HepG2 (cell line): Measurements from ENCODE around the gene P3H4. TPM values are rescaled to one million over a fixed set of nuclear protein-coding genes. Genes with fewer than 3 reads are reported as not detected.

Source experiments
- ARID2 ChIP-seq: sonication (generic); formaldehyde crosslinking; IDR thresholded peaks from 2 replicates; pipeline ENCODE4 v1.8.1; 2022; ENCODE audit warnings: mild to moderate bottlenecking, missing genetic modification reagents, borderline replicate concordance
- EZH2 ChIP-seq: conservative IDR thresholded peaks from 2 replicates; pipeline ENCODE4 v1.6.1; 2012; ENCODE audit warnings: mild to moderate bottlenecking, low read depth, low read length, moderate library complexity
- GMEB1 ChIP-seq: sonication (generic); formaldehyde crosslinking; IDR thresholded peaks from 2 replicates; pipeline ENCODE4 v1.5.1; 2020; ENCODE audit warnings: missing genetic modification reagents, mild to moderate bottlenecking, borderline replicate concordance
- HNRNPH1 ChIP-seq: fragments of 200-400 bp; formaldehyde crosslinking; optimal IDR thresholded peaks from 2 replicates; pipeline ENCODE3; 2017; ENCODE audit warnings: mild to moderate bottlenecking, low read depth, low read length
- ISX ChIP-seq: sonication (generic); formaldehyde crosslinking; conservative IDR thresholded peaks from 2 replicates; pipeline ENCODE4 v1.5.0; 2020; ENCODE audit warnings: missing genetic modification reagents
- KLF13 ChIP-seq: sonication (generic); formaldehyde crosslinking; IDR thresholded peaks from 2 replicates; pipeline ENCODE4 v1.4.0; 2020; ENCODE audit warnings: mild to moderate bottlenecking, missing genetic modification reagents
- POLR2A ChIP-seq, 2 experiments: IDR thresholded peaks; 2 replicates each; pipeline ENCODE4 v1.6.1; 2011; ENCODE audit warnings: low read depth in 2 of 2, low read length in 2 of 2, mild to moderate bottlenecking in 1 of 2, moderate library complexity in 1 of 2; ENCODE audit not compliant: insufficient read depth in 1 of 2
- PRPF4 ChIP-seq: fragments of 200-400 bp; formaldehyde crosslinking; IDR thresholded peaks from 2 replicates; pipeline ENCODE4 v1.6.1; 2016; ENCODE audit warnings: low read length, low read depth; ENCODE audit not compliant: poor library complexity, severe bottlenecking
- SNAPC2 ChIP-seq: sonication (generic); formaldehyde crosslinking; IDR thresholded peaks from 2 replicates; pipeline ENCODE4 v1.8.1; 2022; ENCODE audit warnings: mild to moderate bottlenecking, missing genetic modification reagents
- SP5 ChIP-seq: IDR thresholded peaks from 2 replicates; pipeline ENCODE4 v1.6.1; 2016; ENCODE audit warnings: low read depth, borderline replicate concordance
- U2AF1 ChIP-seq: fragments of 200-400 bp; formaldehyde crosslinking; optimal IDR thresholded peaks from 2 replicates; pipeline ENCODE3; 2017; ENCODE audit warnings: mild to moderate bottlenecking, low read depth, low read length
- ZBTB38 ChIP-seq: sonication (generic); formaldehyde crosslinking; IDR thresholded peaks from 2 replicates; pipeline ENCODE4 v1.5.1; 2020; ENCODE audit warnings: mild to moderate bottlenecking, missing genetic modification reagents
- ZNF18 ChIP-seq: sonication (generic); formaldehyde crosslinking; IDR thresholded peaks from 2 replicates; pipeline ENCODE4 v1.8.0; 2022; ENCODE audit warnings: mild to moderate bottlenecking, missing genetic modification reagents; ENCODE audit not compliant: insufficient replicate concordance
- ZNF263 ChIP-seq: sonication (generic); formaldehyde crosslinking; IDR thresholded peaks from 2 replicates; pipeline ENCODE4 v1.4.0; 2020; ENCODE audit warnings: missing genetic modification reagents
- polyA plus RNA-seq, 8 experiments: library from polyadenylated mRNA; depleted of rRNA in 3 of 8; stranded (reverse) in 7 of 8; unstranded in 1 of 8; fragments of >200 nt; fragmentation: Illumina TruSeq in 4 of 8; extraction: Trizol in 4 of 8; gene quantifications; 2 replicates each; pipeline versions ENCODE4 v1.2.1 to v1.2.3, GENCODE V29; 2011 to 2016; ENCODE audit warnings: low read depth in 4 of 8, missing spikeins in 1 of 8, mixed read lengths in 1 of 8; ENCODE audit not compliant: insufficient read depth in 1 of 8
- total RNA-seq, 5 experiments: library from RNA; depleted of rRNA; stranded (reverse); fragments of >200 nt; fragmentation: Illumina TruSeq; extraction: Trizol; gene quantifications; 2 replicates each; pipeline ENCODE4 v1.2.3, GENCODE V29; 2016; ENCODE audit warnings: low read depth in 1 of 5
- TF ChIP-seq, protein P1 (sequence below): sonication (generic); formaldehyde crosslinking; IDR thresholded peaks from 2 replicates; pipeline ENCODE4 v1.4.0; 2020; ENCODE audit warnings: mild to moderate bottlenecking, missing genetic modification reagents
- TF ChIP-seq, protein P2 (sequence below): sonication (generic); formaldehyde crosslinking; IDR thresholded peaks from 2 replicates; pipeline ENCODE4 v1.8.0; 2022; ENCODE audit warnings: mild to moderate bottlenecking, missing genetic modification reagents
- TF ChIP-seq, protein P3 (sequence below): IDR thresholded peaks from 2 replicates; pipeline ENCODE4 v1.6.1; 2016; ENCODE audit warnings: missing biosample characterization, missing genetic modification reagents, low read depth
- TF ChIP-seq, protein P4 (sequence below): sonication (generic); formaldehyde crosslinking; IDR thresholded peaks from 2 replicates; pipeline ENCODE4 v1.4.0; 2020; ENCODE audit warnings: mild to moderate bottlenecking, low read depth, missing genetic modification reagents
- TF ChIP-seq, protein P5 (sequence below): sonication (generic); formaldehyde crosslinking; IDR thresholded peaks from 2 replicates; pipeline ENCODE4 v1.5.0; 2020; ENCODE audit warnings: missing genetic modification reagents

Gene P3H4
- total and polyA plus RNA-seq, 2 of the 13 experiments (the other 11 are each of a cell fraction or from before 2014, with no cell fraction given): 37.1 to 50.6 TPM

- TF ChIP-seq ZNF263 (CRISPR knock-in tag): 0 out of 2 replicates have a peak, but pooled peaks have one; percentile 17
- TF ChIP-seq, protein P1, sequence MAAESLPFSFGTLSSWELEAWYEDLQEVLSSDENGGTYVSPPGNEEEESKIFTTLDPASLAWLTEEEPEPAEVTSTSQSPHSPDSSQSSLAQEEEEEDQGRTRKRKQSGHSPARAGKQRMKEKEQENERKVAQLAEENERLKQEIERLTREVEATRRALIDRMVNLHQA (CRISPR knock-in tag): no peak
- no peak for TF ChIP-seq ARID2 (CRISPR knock-in tag)
- TF ChIP-seq, protein P2, sequence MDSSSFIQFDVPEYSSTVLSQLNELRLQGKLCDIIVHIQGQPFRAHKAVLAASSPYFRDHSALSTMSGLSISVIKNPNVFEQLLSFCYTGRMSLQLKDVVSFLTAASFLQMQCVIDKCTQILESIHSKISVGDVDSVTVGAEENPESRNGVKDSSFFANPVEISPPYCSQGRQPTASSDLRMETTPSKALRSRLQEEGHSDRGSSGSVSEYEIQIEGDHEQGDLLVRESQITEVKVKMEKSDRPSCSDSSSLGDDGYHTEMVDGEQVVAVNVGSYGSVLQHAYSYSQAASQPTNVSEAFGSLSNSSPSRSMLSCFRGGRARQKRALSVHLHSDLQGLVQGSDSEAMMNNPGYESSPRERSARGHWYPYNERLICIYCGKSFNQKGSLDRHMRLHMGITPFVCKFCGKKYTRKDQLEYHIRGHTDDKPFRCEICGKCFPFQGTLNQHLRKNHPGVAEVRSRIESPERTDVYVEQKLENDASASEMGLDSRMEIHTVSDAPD (CRISPR knock-in tag): no peak
- TF ChIP-seq HNRNPH1: no peak
- TF ChIP-seq KLF13 (CRISPR knock-in tag): 0 out of 2 replicates have a peak, but pooled peaks have one; percentile 39
- TF ChIP-seq ZNF18 (CRISPR knock-in tag): no peak
- TF ChIP-seq, protein P3, sequence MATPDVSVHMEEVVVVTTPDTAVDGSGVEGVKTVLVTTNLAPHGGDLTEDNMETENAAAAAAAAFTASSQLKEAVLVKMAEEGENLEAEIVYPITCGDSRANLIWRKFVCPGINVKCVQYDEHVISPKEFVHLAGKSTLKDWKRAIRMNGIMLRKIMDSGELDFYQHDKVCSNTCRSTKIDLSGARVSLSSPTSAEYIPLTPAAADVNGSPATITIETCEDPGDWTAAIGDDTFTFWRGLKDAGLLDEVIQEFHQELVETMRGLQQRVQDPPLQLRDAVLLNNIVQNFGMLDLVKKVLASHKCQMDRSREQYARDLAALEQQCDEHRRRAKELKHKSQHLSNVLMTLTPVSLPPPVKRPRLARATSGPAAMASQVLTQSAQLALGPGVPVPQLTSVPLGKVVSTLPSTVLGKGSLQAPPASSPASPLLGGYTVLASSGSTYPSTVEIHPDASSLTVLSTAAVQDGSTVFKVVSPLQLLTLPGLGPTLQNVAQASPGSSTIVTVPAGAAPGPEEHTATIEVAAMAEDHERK: no peak
- no peak for TF ChIP-seq ISX
- TF ChIP-seq PRPF4: no peak
- no peak; a peak in 1 of 4 replicates for TF ChIP-seq POLR2A (IDR thresholded peaks at IDR 0.05; ENCODE audit: insufficient read depth in 1 of 2, low read depth in 2 of 2, low read length in 2 of 2)
- no peak for TF ChIP-seq SNAPC2 (CRISPR knock-in tag)
- TF ChIP-seq ZBTB38 (CRISPR knock-in tag): no peak; the same call in none of the 2 replicates
- peak; percentile 71 for TF ChIP-seq SP5 (CRISPR knock-in tag)
- peak; percentile 7 for TF ChIP-seq U2AF1
- TF ChIP-seq, protein P4, sequence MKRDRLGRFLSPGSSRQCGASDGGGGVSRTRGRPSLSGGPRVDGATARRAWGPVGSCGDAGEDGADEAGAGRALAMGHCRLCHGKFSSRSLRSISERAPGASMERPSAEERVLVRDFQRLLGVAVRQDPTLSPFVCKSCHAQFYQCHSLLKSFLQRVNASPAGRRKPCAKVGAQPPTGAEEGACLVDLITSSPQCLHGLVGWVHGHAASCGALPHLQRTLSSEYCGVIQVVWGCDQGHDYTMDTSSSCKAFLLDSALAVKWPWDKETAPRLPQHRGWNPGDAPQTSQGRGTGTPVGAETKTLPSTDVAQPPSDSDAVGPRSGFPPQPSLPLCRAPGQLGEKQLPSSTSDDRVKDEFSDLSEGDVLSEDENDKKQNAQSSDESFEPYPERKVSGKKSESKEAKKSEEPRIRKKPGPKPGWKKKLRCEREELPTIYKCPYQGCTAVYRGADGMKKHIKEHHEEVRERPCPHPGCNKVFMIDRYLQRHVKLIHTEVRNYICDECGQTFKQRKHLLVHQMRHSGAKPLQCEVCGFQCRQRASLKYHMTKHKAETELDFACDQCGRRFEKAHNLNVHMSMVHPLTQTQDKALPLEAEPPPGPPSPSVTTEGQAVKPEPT (CRISPR knock-in tag): no peak
- TF ChIP-seq EZH2: no peak
- TF ChIP-seq, protein P5, sequence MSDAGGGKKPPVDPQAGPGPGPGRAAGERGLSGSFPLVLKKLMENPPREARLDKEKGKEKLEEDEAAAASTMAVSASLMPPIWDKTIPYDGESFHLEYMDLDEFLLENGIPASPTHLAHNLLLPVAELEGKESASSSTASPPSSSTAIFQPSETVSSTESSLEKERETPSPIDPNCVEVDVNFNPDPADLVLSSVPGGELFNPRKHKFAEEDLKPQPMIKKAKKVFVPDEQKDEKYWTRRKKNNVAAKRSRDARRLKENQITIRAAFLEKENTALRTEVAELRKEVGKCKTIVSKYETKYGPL: no peak
- 0 out of 2 replicates have a peak, but pooled peaks have one; percentile 15 for TF ChIP-seq GMEB1
Observed at GRCh38 chr17:41792845-41793783, 18.6 kb downstream of the P3H4 start (continued).
